ENCODE results near the gene GRIP1.

Gene GRIP1

DNA sequence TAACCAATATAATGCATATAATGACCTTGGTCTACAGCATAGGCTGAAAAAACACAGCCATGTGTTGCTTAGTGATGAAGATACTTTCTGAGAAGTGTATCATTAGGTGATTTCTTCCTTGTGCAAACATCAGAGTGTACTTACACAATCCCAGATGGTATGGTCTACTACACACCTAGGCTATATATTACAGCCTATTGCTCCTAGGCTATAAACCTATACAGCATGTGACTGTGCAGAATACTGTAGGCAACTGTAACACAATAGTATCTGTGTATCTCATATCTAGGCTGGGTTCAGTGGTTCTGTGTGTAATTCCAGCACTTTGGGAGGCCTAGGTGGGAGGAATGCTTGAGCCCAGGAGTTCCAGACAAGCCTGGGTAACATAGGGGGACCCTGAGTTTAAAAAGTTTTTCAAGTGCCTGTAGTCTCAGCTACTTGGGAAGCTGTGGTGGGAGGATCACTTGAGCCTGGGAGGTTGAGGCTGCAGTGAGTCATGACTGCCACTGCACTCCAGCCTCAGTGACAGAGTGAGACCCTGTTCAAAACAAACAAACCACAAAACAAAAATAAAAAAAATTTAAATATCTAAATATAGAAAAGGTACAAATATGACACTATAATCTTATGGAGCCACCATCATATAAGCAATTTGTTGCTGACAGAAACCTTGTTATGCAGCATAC lies 66.6 kb downstream of the GRIP1 start:
- no peak overlapping the region for H3K4me2 ChIP-seq (ENCODE audit: low read length)
- no peaks in the 10 kb centered on the region for H3K9me3 ChIP-seq (replicated peaks; ENCODE audit: low read length)
- H3K27me3 ChIP-seq (ENCODE audit: control insufficient read depth, insufficient read depth, low read length), result peaks cover 4% of the 10 kb centered on the region
- no peak overlapping the region for H3K4me3 ChIP-seq (ENCODE audit: low read length)
- no peaks in the 10 kb centered on the region for H3K4me1 ChIP-seq (ENCODE audit: control insufficient read depth, insufficient read depth, low read length)
- H3K9ac ChIP-seq (ENCODE audit: low read depth, low read length), result no peak overlapping the region
- no peaks in the 10 kb centered on the region for H3K36me3 ChIP-seq (ENCODE audit: insufficient read depth, low read length)

DNA sequence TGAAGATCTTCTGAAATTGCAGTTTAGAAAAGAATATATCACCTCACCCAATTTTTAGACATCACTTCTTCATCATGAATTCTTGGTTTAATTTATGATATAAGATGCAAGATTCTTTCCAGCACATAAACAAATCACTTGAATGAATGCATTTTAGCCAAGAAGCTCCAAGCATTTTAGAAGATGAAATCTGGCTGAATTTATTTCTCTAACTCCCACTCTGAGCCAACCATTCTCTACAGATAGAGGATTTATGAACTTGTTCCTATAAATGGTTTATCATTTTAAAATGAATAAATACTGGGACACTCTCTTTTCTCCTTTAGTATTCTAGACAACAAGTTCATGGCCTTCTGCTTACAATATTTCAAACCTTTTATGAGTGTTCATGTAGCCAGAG lies 71.7 kb downstream of the GRIP1 start:
- H3K4me1 ChIP-seq (ENCODE audit: control insufficient read depth, insufficient read depth, low read length), result no peaks in the 10 kb centered on the region
- H3K9ac ChIP-seq (ENCODE audit: low read depth, low read length), result no peak overlapping the region
- no peak overlapping the region for H3K4me2 ChIP-seq (ENCODE audit: low read length)
- no peaks in the 10 kb centered on the region for H3K27me3 ChIP-seq (ENCODE audit: control insufficient read depth, insufficient read depth, low read length)
- no peak overlapping the region for H3K4me3 ChIP-seq (ENCODE audit: low read length)
- H3K9me3 ChIP-seq (replicated peaks; ENCODE audit: low read length), result no peaks in the 10 kb centered on the region
- H3K36me3 ChIP-seq (ENCODE audit: insufficient read depth, low read length), result no peaks in the 10 kb centered on the region

GRCh38 chr12:66605293-66605692 lies 73.6 kb downstream of the GRIP1 start:
- Histone ChIP-seq H3K9me3 (replicated peaks; ENCODE audit: low read length) (no peaks in the 10 kb centered on the region), H3K4me3 (ENCODE audit: low read length) (no peak overlapping the region), H3K4me2 (ENCODE audit: low read length) (no peak overlapping the region), H3K4me1 (ENCODE audit: control insufficient read depth, insufficient read depth, low read length) (no peaks in the 10 kb centered on the region), H3K27me3 (ENCODE audit: control insufficient read depth, insufficient read depth, low read length) (peaks cover 10% of the 10 kb centered on the region), H3K36me3 (ENCODE audit: insufficient read depth, low read length) (no peaks in the 10 kb centered on the region), H3K9ac (ENCODE audit: low read depth, low read length) (no peak overlapping the region)

- Histone ChIP-seq H3K4me1 (ENCODE audit: control insufficient read depth, insufficient read depth, low read length) (no peaks in the 10 kb centered on the region), H3K36me3 (ENCODE audit: insufficient read depth, low read length) (no peaks in the 10 kb centered on the region), H3K4me3 (ENCODE audit: low read length) (no peak overlapping the region), H3K27me3 (ENCODE audit: control insufficient read depth, insufficient read depth, low read length) (peaks cover 12% of the 10 kb centered on the region), H3K9me3 (replicated peaks; ENCODE audit: low read length) (no peaks in the 10 kb centered on the region), H3K9ac (ENCODE audit: low read depth, low read length) (no peak overlapping the region), H3K4me2 (ENCODE audit: low read length) (no peak overlapping the region)
These were observed 74.8 kb downstream of the GRIP1 start for GRCh38 chr12:66603981-66604479.

GRCh38 chr12:66603461-66603860 lies 75.4 kb downstream of the GRIP1 start:
- Histone ChIP-seq H3K9me3 (replicated peaks; ENCODE audit: low read length) (no peaks in the 10 kb centered on the region), H3K4me1 (ENCODE audit: control insufficient read depth, insufficient read depth, low read length) (no peaks in the 10 kb centered on the region), H3K27me3 (ENCODE audit: control insufficient read depth, insufficient read depth, low read length) (peaks cover 16% of the 10 kb centered on the region), H3K36me3 (ENCODE audit: insufficient read depth, low read length) (no peaks in the 10 kb centered on the region), H3K4me3 (ENCODE audit: low read length) (no peak overlapping the region), H3K4me2 (ENCODE audit: low read length) (no peak overlapping the region), H3K9ac (ENCODE audit: low read depth, low read length) (no peak overlapping the region)

- Histone ChIP-seq H3K27me3 (ENCODE audit: control insufficient read depth, insufficient read depth, low read length) (peaks cover 16% of the 10 kb centered on the region), H3K4me3 (ENCODE audit: low read length) (no peak overlapping the region), H3K9me3 (replicated peaks; ENCODE audit: low read length) (no peaks in the 10 kb centered on the region), H3K36me3 (ENCODE audit: insufficient read depth, low read length) (no peaks in the 10 kb centered on the region), H3K9ac (ENCODE audit: low read depth, low read length) (no peak overlapping the region), H3K4me1 (ENCODE audit: control insufficient read depth, insufficient read depth, low read length) (no peaks in the 10 kb centered on the region), H3K4me2 (ENCODE audit: low read length) (no peak overlapping the region)
These were observed 76.3 kb downstream of the GRIP1 start for GRCh38 chr12:66602483-66603143.

GRCh38 chr12:66600903-66601302 lies 78.0 kb downstream of the GRIP1 start:
- H3K27me3 ChIP-seq (ENCODE audit: control insufficient read depth, insufficient read depth, low read length), result peaks cover 16% of the 10 kb centered on the region
- H3K4me2 ChIP-seq (ENCODE audit: low read length), result no peak overlapping the region
- H3K9me3 ChIP-seq (replicated peaks; ENCODE audit: low read length), result no peaks in the 10 kb centered on the region
- H3K4me3 ChIP-seq (ENCODE audit: low read length), result no peak overlapping the region
- no peaks in the 10 kb centered on the region for H3K36me3 ChIP-seq (ENCODE audit: insufficient read depth, low read length)
- no peak overlapping the region for H3K9ac ChIP-seq (ENCODE audit: low read depth, low read length)
- peaks cover 4% of the 10 kb centered on the region for H3K4me1 ChIP-seq (ENCODE audit: control insufficient read depth, insufficient read depth, low read length)

DNA sequence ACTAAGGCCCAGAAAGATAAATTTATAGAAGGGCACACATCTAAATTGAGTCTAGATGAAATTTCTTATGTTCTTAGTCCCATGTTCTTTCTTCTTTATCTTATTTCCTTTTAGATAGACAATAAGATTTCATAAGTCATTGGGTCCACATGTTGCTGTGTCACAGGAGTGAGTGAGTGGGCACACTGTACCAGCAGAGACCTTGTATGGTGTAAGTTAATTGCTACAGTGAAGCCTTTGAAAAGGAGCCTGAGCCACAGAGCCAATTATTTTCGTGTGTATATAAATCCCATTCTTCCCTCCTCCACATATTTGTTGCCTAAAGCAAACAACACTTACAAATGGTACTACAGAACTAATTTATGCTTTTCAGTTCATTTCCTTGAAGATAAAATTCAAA lies 79.1 kb downstream of the GRIP1 start:
- Histone ChIP-seq H3K4me2 (ENCODE audit: low read length) (no peak overlapping the region), H3K4me3 (ENCODE audit: low read length) (no peak overlapping the region), H3K27me3 (ENCODE audit: control insufficient read depth, insufficient read depth, low read length) (peaks cover 16% of the 10 kb centered on the region), H3K9ac (ENCODE audit: low read depth, low read length) (no peak overlapping the region), H3K36me3 (ENCODE audit: insufficient read depth, low read length) (no peaks in the 10 kb centered on the region), H3K4me1 (ENCODE audit: control insufficient read depth, insufficient read depth, low read length) (peaks cover 10% of the 10 kb centered on the region), H3K9me3 (replicated peaks; ENCODE audit: low read length) (no peaks in the 10 kb centered on the region)

- H3K36me3 ChIP-seq (ENCODE audit: insufficient read depth, low read length), result no peaks in the 10 kb centered on the region
- no peak overlapping the region for H3K4me3 ChIP-seq (ENCODE audit: low read length)
- no peak overlapping the region for H3K4me2 ChIP-seq (ENCODE audit: low read length)
- no peak overlapping the region for H3K9ac ChIP-seq (ENCODE audit: low read depth, low read length)
- no peaks in the 10 kb centered on the region for H3K9me3 ChIP-seq (replicated peaks; ENCODE audit: low read length)
- H3K4me1 ChIP-seq (ENCODE audit: control insufficient read depth, insufficient read depth, low read length), result peaks cover 14% of the 10 kb centered on the region
- peaks cover 16% of the 10 kb centered on the region for H3K27me3 ChIP-seq (ENCODE audit: control insufficient read depth, insufficient read depth, low read length)
These were observed 80.3 kb downstream of the GRIP1 start for GRCh38 chr12:66598608-66599007.

DNA sequence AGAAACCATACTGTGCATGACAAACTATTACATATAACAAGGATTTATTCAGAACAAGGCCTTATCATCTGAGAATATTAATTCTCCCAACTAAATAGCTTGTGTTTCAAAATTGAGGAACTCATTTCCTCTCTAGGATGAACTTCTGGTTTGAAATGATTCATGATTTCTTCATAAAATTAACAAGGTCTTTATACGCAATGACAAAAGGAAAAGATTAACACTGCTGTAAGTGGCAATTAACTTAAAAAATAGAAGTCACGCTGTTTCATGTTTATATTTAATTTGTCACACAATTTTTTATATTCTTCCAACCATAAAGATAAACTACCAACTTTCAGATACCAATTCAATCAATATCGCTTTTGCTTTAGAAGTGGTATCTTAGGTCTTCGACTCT lies 80.8 kb downstream of the GRIP1 start:
- H3K9ac ChIP-seq (ENCODE audit: low read depth, low read length), result no peak overlapping the region
- no peaks in the 10 kb centered on the region for H3K36me3 ChIP-seq (ENCODE audit: insufficient read depth, low read length)
- no peak overlapping the region for H3K4me2 ChIP-seq (ENCODE audit: low read length)
- H3K27me3 ChIP-seq (ENCODE audit: control insufficient read depth, insufficient read depth, low read length), result peaks cover 16% of the 10 kb centered on the region
- no peaks in the 10 kb centered on the region for H3K9me3 ChIP-seq (replicated peaks; ENCODE audit: low read length)
- H3K4me1 ChIP-seq (ENCODE audit: control insufficient read depth, insufficient read depth, low read length), result peaks cover 14% of the 10 kb centered on the region
- no peak overlapping the region for H3K4me3 ChIP-seq (ENCODE audit: low read length)

GRCh38 chr12:66596199-66596598 lies 82.7 kb downstream of the GRIP1 start:
- Histone ChIP-seq H3K9me3 (replicated peaks; ENCODE audit: low read length) (no peaks in the 10 kb centered on the region), H3K27me3 (ENCODE audit: control insufficient read depth, insufficient read depth, low read length) (peaks cover 12% of the 10 kb centered on the region), H3K4me1 (ENCODE audit: control insufficient read depth, insufficient read depth, low read length) (peaks cover 14% of the 10 kb centered on the region), H3K9ac (ENCODE audit: low read depth, low read length) (no peak overlapping the region), H3K4me2 (ENCODE audit: low read length) (peak overlapping the region; percentile 2), H3K36me3 (ENCODE audit: insufficient read depth, low read length) (no peaks in the 10 kb centered on the region), H3K4me3 (ENCODE audit: low read length) (no peak overlapping the region)

GRCh38 chr12:66594688-66595087 lies 84.2 kb downstream of the GRIP1 start:
- Histone ChIP-seq H3K36me3 (ENCODE audit: insufficient read depth, low read length) (no peaks in the 10 kb centered on the region), H3K9me3 (replicated peaks; ENCODE audit: low read length) (no peaks in the 10 kb centered on the region), H3K9ac (ENCODE audit: low read depth, low read length) (no peak overlapping the region), H3K4me2 (ENCODE audit: low read length) (peak overlapping the region; percentile 28), H3K4me1 (ENCODE audit: control insufficient read depth, insufficient read depth, low read length) (peaks cover 14% of the 10 kb centered on the region), H3K27me3 (ENCODE audit: control insufficient read depth, insufficient read depth, low read length) (peaks cover 6% of the 10 kb centered on the region), H3K4me3 (ENCODE audit: low read length) (no peak overlapping the region)

Measured in skeletal muscle satellite cell (primary cell).